ENCODE data around the gene PDZK1.
"Not testable (repeated sequence)": the region's sequence is repeated elsewhere in the genome, so short reads cannot be mapped to it uniquely, and the experiment has no call there.

Gene PDZK1

DNA sequence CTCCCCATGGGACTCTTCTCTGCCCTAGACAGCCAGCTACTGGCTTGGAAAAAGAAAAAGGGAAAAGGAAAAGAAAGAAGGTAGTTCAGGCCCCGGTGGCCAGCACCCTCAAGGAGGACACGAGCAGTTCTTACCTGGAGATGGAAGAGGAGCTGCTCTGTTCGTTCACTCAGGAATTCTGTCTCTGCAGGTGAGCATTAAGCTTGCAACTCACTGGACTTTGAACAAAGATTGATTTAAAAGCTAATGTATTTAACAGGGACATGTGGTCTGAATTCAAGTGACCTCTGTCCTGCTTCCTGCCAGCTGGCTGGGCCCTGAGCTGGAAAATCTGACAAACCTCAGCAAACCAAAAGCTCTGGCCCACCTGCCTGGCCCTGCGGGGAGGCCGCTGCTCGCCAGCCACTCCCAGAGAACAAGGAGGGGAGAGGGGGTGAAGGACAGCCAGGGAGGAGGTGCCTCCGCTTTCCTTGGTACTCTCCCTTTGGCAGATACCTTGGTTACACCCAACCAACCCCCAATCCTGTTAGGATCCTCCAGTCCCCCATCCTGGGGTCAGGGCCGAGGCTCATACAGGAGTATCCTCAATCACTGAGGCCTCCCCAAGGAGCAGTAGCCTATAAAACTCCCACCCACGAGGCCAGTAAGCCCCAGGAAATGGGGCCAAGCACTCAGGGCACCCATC is at the start of gene PDZK1:
Gene PDZK1, minus strand, starts transcription at position 186 of the 685 bp plus-strand sequence. CDS start 19,347 bp downstream, outside the sequence.
- DNase-seq: no peak
- intact Hi-C loops (cut with DNase I): no loop called here

DNA sequence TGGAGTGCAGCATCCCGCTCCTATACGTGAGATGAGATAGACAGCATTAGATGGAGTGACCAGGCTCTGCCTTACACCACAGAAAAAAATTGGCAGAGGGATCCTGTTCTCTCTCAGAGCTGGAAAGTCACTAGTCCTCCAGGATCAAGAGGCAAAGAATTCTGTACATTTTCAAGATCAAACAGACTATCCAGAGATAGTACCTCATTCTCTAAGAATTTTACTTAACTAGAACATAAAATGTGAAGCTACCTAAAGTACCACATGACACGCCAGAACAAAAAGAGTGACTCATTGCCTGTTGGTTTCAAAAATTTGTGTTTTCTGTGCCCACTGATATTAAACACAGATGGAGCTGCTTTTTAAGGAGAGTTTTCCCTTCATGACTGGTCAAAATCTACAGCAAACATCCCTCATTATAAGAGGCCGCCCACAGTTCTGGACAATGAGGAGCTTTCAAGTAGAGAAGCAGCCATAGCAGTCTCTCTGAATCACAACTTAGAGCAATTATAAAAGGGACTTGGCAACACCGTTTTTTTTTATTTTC is 44.4 kb upstream of the PDZK1 start:
- intact Hi-C loops (cut with DNase I): no loop called here
- peak in 12 of 42 donors; percentile 3 to 64 (median 20) for DNase-seq

DNA sequence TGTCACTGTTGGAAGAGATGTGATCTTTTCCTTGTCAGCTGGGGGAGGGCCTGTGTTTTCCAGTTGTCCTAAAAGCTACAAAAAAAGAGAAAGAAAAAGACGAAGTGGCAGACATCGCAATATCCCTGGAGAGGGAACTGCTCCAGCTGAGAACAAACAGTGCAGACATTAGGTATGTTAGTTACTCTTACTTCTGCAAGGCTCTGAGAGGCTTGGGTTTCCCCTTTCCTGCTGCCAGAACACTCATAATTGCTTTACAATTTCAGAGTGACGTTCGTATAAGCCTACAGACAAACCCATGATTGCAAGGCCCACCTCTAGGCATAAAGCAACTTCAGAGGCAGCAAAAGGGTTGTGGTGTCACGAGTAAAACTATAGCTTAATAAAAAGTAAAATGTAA is 43.3 kb upstream of the PDZK1 start:
- DNase-seq: peak in 4 of 42 donors; percentile 6 to 19 (median 14)
- intact Hi-C loops (cut with DNase I): no loop called here

DNA sequence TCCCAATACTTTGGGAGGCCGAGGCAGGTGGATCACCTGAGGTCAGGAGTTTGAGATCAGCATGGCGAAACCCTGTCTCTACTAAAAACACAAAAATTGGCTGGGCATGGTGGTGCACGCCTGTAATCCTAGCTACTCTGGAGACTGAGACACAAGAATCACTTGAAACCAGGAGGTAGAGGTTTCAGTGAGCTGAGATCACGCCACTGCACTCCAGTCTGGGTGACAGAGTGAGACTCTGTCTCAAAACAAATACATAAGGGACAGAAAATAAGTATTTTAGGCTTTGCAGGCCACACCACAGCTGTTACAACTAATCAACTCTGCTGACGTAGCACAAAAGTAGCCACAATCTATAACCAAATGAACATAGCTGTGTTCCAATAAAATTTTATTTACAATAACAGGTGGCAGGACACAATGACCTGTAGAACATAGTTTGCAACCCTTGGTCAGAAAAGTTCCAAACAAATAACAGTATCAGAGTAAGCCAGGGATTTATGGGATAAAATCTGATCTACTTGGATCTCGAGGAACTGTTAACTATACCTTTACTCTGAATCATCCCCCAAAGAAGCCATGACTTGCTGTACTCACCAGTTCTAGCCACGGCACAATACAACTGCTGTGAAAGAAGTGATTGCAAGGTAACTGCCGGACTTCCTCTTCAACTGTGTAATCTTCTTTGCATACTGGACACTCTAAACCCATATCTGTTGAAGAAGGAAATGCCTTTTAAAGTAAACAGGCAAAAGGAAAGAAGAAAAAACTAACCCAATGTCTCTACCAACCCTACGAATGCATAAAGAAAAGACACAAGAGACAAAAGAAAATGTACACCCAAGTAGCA is 40.5 kb upstream of the PDZK1 start:
- no peak for DNase-seq
- intact Hi-C loops (cut with DNase I): no loop called here

DNA sequence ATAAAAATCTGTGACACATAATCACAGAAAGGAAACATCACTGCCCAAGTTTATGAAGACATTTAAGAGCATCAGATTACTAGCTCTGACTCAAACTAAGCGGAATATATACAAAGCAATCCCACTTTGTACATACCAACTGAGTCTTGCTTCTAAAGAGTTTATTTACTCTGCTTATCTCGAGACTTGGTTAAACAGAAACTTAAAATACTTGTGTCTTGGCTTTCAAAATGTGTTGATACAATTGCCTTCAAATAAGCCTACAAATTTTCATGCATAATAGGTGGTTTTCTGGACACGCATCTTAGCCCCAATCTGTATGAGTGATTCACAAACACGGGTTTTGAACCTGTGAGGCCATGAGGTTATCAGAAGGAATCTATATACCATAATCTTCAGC is 33.1 kb upstream of the PDZK1 start:
- no peak for DNase-seq
- intact Hi-C loops (cut with DNase I): no loop called here

DNA sequence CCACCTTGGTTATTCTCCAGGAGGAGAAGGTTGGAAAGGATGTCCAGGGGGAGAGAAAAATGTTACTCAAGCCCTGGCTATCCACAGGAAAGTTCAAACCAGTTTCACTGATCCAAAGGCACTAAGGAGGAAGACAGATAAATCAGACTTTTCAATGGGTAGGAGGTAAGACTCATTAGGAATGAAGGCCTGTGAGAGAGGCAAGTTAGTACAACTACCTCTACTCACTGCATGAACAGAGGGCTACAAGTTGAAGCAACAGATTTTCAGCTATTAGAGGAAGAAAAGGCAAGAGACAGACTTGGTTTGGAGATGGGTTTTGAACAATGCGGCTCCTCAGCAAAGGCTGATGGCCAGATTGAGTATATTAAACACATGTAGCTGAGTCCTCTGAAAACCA is 29.0 kb upstream of the PDZK1 start:
- DNase-seq: no peak
- intact Hi-C loops (cut with DNase I): no loop called here

DNA sequence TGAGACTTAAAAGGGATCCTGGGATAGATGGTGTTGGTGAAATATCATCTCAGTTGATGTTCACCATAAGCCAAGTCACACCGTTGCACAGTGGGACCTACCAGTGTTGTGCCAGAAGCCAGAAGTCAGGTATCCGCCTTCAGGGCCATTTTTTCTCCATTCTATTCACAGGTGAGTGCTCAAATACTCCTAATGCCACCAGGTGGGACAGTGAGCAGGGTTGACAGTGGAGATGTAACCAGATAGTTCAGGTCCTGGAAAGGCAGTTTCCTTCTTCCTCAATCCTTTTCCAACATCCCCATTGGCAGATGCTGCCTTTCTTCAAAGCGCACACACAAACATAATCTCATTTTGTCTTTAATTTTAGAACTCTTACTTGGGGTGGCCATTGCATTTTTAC is 23.7 kb upstream of the PDZK1 start:
- DNase-seq: no peak
- intact Hi-C loops (cut with DNase I): no loop called here

DNA sequence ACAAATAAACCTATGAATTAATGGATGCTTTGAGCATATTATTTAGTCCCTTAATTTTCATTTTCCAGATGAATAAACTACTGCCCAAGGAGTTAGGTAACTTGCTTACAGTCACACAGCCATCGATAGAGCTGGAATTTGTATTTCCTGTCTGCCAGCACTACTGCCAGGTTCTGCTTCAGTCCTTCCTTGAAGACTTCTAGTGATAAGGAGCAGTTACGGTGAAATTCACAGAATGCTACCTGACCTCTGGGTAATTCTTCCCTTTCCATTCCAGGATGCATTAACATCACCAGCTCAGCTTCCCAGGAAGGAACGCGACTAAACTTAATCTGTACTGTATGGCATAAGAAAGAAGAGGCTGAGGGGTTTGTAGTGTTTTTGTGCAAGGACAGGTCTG is 23.3 kb upstream of the PDZK1 start:
- intact Hi-C loops (cut with DNase I): no loop called here
- DNase-seq: no peak

DNA sequence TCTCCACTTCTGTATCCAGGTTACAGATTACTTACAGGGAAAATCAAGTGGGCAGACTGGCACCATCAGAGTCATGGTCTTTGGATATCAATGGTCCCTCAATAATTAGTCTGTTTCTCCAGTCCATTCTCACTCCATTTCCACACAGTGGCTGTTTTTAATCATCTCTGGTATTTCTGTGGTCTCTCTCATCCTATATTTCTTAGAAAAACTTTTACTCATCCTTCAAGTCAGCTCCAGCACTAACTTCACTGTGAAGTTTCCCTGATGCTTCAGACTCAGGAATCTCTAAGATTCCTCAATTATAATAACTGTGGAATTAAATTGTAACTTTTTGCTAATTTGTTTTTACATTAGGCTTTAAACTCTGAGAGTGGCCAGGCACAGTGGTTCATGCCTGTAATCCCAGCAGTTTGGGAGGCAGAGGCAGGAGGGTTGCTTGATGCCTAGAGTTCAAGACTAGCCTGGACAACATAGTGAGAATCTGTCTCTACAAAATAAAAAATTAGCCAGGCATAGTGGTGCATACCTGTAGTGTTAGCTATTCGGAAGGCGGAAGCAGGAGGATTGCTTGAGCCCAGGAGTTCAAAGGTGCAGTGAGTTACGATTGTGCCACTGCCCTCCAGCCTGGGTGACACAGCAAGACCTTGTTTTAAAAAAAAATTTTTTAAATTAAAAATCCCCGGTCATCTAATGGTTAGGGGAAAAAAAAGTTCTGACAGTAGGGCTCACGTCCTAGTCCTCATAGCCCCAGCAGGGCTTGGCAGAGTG is 22.7 kb upstream of the PDZK1 start:
- no peak for DNase-seq
- intact Hi-C loops (cut with DNase I): no loop called here

DNA sequence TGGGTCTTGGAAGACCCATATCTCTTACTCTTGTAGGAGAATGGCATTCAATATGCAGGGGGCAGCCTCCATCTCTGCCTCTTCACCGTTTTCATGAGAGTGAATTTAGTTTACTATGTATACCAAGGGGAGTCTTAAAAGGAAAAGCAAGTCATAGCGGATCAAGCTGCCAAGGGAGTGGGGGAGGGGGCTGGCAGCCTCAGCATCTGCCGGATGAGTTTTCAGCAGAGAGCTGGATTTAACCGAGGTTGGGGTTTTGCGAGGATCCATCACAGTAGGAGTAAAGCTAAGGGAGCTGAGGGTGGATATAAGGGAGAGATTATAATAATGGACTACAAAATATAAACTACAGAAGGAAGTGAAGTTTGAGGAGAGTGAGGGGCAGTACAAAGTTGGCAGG is 22.0 kb upstream of the PDZK1 start:
- intact Hi-C loops (cut with DNase I): no loop called here
- DNase-seq: no peak

DNA sequence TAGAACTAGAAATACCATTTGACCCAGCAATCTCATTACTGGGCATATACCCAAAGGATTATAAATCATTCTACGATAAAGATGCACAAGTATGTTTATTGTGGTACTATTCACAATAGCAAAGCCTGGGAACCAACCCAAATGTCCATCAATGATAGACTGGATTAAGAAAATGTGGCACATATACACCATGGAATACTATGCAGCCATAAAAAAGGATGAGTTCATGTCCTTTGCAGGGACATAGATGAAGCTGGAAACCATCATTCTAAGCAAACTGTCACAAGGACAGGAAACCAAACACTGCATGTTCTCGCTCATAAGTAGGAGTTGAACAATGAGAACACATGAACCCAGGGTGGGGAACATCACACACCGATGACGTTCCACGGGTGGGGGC is 19.0 kb upstream of the PDZK1 start:
- intact Hi-C loops (cut with DNase I); DNase-seq: not testable (repeated sequence)

DNA sequence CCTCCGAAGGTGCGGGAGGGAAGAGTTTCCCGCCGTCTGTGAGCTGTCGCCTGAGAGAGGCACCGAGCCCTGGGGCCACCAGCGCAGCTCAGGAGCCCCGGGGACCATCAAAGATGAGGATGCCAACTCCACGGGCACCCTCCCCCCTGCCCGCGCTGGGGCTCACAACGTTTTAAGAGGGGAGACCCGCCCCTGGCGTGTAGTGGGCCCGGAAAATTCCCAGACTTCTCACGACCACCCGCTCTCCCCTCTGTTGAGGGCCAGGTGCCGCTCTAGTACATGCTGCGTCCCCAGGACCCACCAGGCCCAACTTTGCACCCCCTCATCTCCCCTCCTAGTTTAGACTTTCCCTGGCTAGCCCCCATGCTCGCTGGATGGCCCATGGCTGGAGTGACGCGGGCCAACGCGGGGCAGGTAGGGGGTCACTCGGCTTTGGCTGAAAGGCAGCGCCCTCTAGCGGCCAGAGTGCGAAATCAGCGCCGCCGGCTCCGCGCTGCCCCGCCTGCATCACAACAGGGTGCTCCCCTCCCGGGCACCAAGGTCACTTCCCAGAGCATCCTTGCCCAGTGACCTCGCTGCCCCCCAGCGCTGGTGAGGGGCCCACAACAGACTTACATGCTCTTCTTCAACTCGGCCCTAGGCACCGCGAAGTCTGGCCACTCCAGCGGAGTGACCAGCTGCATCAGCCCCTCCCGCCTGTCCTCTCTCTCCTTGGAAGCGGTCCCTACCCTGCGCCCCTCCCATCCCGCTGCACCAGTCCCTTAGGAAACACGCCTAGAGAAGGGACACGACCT is 13.9 kb upstream of the PDZK1 start:
- intact Hi-C loops (cut with DNase I): no loop called here
- peak; percentile 37 to 89 (median 76) for DNase-seq

DNA sequence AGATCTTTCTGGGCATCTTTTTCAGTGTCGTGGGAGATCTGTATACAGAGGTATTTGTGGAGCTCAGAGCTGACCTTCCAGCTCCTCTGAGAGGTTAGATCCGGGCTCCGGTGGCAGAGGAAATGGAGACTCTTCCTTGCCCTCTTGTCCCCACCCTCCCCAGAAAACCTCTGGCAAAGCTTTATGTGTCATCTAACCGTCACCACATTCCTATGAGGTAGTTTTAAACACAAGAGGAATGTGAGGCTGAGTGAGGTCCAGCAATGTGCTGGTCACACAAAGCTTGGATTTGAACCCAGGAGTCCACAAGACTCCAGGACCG is 13.3 kb upstream of the PDZK1 start:
- no peak for DNase-seq
- intact Hi-C loops (cut with DNase I): no loop called here

DNA sequence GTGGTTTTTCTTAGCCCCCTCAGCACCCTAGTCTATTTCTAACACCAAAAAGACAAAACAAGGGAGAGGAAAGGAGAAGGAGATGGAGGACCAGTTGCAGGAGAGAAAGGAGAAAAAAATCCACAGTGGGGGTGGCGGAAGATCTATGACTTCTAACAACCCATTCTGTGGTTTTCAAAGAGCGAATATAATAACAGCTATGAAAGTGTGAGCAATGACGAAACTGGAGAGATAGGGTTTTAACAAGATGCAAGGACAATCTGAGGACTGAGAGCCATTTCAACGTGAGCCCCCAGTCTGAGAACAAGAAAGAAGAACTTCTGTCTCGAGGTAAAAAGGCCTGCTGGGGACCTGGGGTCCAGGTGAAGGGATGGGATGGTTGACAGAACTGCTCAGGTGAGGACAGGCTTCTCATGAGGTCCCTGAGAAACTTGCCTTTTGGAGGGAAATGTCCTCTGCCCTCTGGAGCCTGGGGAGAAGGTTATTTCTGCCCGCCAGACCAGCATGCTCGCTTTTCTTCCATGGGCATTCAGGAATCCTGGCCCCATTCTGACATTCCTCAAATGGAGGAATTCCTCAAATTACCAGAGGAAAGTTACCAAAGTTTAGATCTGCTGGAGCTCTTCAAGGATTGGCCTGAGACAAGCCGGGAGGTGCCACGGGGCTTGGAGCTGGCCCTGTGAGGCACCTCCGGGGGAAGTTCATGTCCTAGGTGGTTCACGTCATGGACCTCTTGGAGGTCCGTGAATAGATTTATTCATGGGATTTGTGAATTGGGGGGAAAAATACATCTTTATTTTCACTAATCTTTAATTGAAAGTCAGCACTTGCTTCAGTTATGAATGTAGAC is 12.3 kb upstream of the PDZK1 start, which contains the start of gene CD160:
Gene CD160, plus strand, starts transcription at position 270 of the 850 bp plus-strand sequence. CDS start 8,829 bp downstream, outside the sequence.
- DNase-seq: no peak
- intact Hi-C loops (cut with DNase I): no loop called here

DNA sequence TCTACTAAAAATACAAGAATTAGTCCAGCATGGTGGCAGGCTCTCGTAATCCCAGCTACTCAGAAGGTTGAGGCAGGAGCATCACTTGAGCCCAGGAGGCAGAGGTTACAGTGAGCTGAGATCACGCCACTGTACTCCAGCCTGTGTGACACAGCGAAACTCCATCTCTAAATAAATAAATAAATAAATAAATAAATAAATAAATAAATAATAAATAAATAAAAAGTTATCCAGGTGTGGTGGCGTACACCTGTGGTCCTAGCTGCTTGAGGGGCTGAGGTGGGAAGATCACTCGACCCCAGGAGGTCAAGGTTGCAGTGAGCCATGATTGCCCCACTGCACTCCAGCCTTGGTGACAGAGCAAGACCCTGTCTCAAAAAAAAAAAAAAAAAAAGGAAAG is 11.3 kb upstream of the PDZK1 start:
- DNase-seq; intact Hi-C loops (cut with DNase I): not testable (repeated sequence)

DNA sequence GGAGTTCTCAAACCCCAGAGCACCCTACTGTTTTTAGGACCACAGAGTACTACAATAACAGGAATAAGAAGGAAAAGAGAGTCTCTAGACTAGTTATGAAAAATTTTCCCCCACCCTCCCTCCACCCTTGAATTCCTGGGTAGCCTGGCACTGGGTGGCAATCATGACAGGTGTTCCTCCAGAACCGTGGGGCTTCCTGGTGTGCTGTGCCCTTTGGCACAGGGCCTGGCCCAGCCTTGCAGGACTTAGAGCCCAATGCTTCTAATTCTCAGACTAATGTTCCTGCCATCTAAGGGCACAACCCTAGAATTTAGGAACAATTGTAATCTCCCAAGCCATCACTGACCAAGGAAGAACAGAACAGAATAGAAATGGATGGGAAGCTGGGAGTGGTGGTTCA is 10.7 kb upstream of the PDZK1 start:
- DNase-seq: no peak
- intact Hi-C loops (cut with DNase I): no loop called here

DNA sequence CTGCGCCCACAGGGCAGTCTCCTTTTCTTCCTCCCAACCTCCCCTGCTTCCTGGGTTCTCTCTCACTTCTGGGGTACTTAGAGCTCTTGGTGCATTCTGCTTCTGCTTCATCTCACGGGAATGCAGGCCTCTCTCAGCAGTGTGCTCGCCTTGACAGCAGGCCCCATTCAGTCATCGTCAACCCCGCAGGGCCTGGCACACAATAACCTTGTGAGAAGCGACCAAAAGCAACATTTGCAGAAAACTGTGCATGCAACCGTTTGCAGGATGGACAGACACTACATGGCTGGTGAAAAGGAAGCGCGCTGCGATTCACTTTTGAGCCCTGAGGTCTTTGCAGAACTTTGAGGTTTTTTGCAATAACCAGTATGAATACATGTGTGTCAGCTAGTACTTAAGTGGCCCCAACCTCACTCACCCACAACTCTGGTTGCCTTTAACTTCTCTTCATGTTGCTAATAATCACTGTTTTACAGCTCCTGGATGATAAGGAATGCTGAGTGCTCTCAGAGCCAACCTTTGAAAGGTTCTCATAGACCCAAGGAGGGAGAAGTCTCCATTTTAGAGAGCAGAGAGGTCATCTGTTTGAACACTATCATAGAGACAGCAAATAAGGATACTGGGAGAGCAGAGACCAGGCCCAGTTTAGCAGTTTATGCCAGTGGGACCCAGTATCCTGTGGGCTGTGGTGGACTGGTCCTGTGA is 9.6 kb upstream of the PDZK1 start:
- DNase-seq: no peak
- intact Hi-C loops (cut with DNase I): no loop called here
